ENCODE measurements around the gene SEMA7A.

DNA sequence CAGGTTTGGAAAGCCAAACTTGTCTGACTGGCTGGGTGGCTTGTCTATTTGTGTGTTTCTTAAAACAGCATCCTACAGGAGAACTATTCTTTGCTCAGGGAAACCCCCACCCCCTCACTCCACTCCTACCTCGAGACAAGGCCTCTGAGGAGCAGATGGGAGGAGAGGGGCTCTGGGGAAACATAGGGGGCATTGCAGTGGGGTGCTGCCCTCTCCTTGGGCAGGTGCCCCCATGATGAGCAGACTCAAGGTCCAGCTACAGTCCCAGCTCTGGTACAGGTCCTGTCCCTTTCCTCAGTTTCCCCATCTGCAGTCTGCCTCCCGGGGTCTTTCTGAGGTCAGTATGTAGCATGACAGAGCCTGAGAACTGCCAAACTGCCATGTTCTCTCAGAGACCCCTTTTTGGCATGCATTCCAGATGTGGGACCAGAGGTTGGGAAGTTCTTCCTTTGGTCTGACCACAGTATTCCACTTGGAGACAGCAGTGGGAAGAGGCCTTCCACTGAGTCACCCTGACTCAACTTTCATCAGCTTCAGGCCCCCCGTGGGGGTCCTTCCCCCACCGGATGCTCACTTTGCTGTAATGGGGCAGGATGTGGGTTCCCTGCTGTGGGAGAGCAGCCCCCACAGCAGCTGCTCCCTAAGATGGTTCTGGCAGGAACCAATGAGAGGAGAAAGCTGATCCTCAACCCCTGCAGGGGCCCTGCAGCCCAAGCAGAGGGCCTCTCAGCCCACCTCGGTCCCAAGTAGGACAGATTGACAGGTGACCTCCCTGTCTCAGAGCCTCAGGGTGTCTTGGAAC, 34.0 kb downstream of the SEMA7A start:
- TF ChIP-seq, protein P1, sequence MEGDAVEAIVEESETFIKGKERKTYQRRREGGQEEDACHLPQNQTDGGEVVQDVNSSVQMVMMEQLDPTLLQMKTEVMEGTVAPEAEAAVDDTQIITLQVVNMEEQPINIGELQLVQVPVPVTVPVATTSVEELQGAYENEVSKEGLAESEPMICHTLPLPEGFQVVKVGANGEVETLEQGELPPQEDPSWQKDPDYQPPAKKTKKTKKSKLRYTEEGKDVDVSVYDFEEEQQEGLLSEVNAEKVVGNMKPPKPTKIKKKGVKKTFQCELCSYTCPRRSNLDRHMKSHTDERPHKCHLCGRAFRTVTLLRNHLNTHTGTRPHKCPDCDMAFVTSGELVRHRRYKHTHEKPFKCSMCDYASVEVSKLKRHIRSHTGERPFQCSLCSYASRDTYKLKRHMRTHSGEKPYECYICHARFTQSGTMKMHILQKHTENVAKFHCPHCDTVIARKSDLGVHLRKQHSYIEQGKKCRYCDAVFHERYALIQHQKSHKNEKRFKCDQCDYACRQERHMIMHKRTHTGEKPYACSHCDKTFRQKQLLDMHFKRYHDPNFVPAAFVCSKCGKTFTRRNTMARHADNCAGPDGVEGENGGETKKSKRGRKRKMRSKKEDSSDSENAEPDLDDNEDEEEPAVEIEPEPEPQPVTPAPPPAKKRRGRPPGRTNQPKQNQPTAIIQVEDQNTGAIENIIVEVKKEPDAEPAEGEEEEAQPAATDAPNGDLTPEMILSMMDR (IDR thresholded peaks at IDR 0.05) = no peak
- TF ChIP-seq POLR2A (IDR thresholded peaks at IDR 0.05) = no peak
- TF ChIP-seq POLR2AphosphoS5 (IDR thresholded peaks at IDR 0.05; ENCODE audit: insufficient read depth in 1 of 2, low read depth in 1 of 2) = no peak

Measured in vagina (tissue), 2 donors.